Sigmoid colon (tissue), 7 donors: ENCODE measurements around the gene GGCX. TPM values are rescaled to one million over a fixed set of nuclear protein-coding genes. Genes with fewer than 3 reads are reported as not detected.
A peak's percentile ranks its signal among the peaks of the same experiment; 100 is the strongest.
"Not testable (repeated sequence)": the region's sequence is repeated elsewhere in the genome, so short reads cannot be mapped to it uniquely, and the experiment has no call there.

ENCODE experiments used
- DNase-seq: peaks from one replicate; pipeline ENCODE4 v3.0.0-alpha.2; 2019
- H3K27ac ChIP-seq, 4 donors: fragments of 200-600 bp; sonication (generic); one replicate each; pipeline ENCODE4 v1.5.1; 2016 to 2019; ENCODE audit warnings: mild to moderate bottlenecking in 1 of 4
- H3K27me3 ChIP-seq, 3 donors: fragments of 200-600 bp; sonication (generic); one replicate each; pipeline ENCODE4 v1.5.1; 2019; ENCODE audit warnings: mild to moderate bottlenecking in 1 of 3
- H3K36me3 ChIP-seq, 4 donors: fragments of 200-600 bp; sonication (generic); one replicate each; pipeline ENCODE4 v1.5.1; 2016 to 2019
- H3K4me1 ChIP-seq, 4 donors: fragments of 200-600 bp; sonication (generic); one replicate each; pipeline ENCODE4 v1.5.1; 2017 to 2019
- H3K4me3 ChIP-seq, 4 donors: fragments of 200-600 bp; sonication (generic); one replicate each; pipeline ENCODE4 v1.5.1; 2017 to 2019; ENCODE audit warnings: mild to moderate bottlenecking in 2 of 4, moderate library complexity in 1 of 4
- H3K9me3 ChIP-seq, 4 donors: fragments of 200-600 bp in 3 of 4; sonication (generic) in 3 of 4; one replicate each; pipeline versions ENCODE4 v1.5.1 to v1.6.1; 2013 to 2019
- EP300 ChIP-seq, 4 donors: sonication (generic); formaldehyde crosslinking; IDR thresholded peaks; one replicate each; pipeline ENCODE4 v1.6.1; 2017; ENCODE audit warnings: antibody characterized with exemption in 4 of 4
- POLR2A ChIP-seq, 2 donors: fragments of 450-650 bp; IDR thresholded peaks; one replicate each; pipeline ENCODE4 v1.6.1; 2016; ENCODE audit warnings: antibody characterized with exemption in 2 of 2, mild to moderate bottlenecking in 2 of 2, moderate library complexity in 2 of 2
- POLR2AphosphoS5 ChIP-seq, 4 donors: sonication (generic); formaldehyde crosslinking; IDR thresholded peaks; one replicate each; pipeline ENCODE4 v1.6.1; 2017; ENCODE audit warnings: antibody characterized with exemption in 4 of 4
- WGBS, 2 donors: extraction: QIAGEN DNeasy Blood & Tissue Kit; methylation state at CpG; one replicate each; pipeline ENCODE4 v1.1.7; 2013; 5-methylcytosine and 5-hydroxymethylcytosine counted together
- intact Hi-C: fragments of 100-400 bp; cut with DNase I; formaldehyde crosslinking; loops from one replicate; pipeline ENCODE4 v1.15.1; 2023
- polyA plus RNA-seq, 3 donors: library from polyadenylated mRNA; stranded (reverse); fragments of 200-250 nt; gene quantifications; one replicate each; pipeline ENCODE4 v1.2.3, GENCODE V29; 2013
- total RNA-seq, 4 donors: library from RNA; depleted of rRNA; stranded (reverse); fragments of >200 nt; gene quantifications; one replicate each; pipeline ENCODE4 v1.1.0, GENCODE V29; 2016
- TF ChIP-seq, protein P1 (sequence below), 4 experiments: fragments of 450-650 bp in 3 of 4; fragments of 200-600 bp in 1 of 4; IDR thresholded peaks; one replicate each; pipeline ENCODE4 v1.5.1; 2016 to 2019; ENCODE audit warnings: antibody characterized with exemption in 4 of 4, mild to moderate bottlenecking in 3 of 4, moderate library complexity in 2 of 4
- donor health status: healthy with polysubstance abuse.
- donor health status: Bipolar disorder and iron deficiency.
- donor health status: healthy.

The GGCX gene
- total and polyA plus RNA-seq, 7 donors = 3.6 to 25.3 (median 22.8) TPM

DNA sequence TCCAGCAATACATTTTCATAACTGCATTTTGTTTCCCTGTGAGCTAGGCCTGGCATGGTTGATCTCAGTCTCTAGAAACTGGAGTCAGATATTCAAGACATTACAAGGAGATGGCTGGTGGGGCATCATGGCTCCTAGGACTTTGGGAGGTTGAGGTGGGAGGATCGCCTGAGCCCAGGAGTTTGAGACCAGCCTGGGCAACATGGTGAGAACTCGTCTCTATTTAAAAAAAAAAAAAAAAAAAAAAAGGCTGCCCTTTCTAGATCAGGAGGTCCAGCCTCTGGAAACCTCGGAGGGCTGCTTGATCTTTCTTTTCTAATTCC is 15.7 kb upstream of the GGCX start:
- Histone ChIP-seq H3K9me3 (no peaks in the 10 kb centered on the region), H3K4me1 (peaks cover 0 to 6% (median 0%) of the 10 kb centered on the region in 4 donors), H3K36me3 (no peaks in the 10 kb centered on the region), H3K27ac (peak overlapping the region in 2 of 4 donors; percentile 50 to 71), H3K4me3 (no peak overlapping the region), H3K27me3 (no peaks in the 10 kb centered on the region)
- TF ChIP-seq, protein P1, sequence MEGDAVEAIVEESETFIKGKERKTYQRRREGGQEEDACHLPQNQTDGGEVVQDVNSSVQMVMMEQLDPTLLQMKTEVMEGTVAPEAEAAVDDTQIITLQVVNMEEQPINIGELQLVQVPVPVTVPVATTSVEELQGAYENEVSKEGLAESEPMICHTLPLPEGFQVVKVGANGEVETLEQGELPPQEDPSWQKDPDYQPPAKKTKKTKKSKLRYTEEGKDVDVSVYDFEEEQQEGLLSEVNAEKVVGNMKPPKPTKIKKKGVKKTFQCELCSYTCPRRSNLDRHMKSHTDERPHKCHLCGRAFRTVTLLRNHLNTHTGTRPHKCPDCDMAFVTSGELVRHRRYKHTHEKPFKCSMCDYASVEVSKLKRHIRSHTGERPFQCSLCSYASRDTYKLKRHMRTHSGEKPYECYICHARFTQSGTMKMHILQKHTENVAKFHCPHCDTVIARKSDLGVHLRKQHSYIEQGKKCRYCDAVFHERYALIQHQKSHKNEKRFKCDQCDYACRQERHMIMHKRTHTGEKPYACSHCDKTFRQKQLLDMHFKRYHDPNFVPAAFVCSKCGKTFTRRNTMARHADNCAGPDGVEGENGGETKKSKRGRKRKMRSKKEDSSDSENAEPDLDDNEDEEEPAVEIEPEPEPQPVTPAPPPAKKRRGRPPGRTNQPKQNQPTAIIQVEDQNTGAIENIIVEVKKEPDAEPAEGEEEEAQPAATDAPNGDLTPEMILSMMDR (IDR thresholded peaks at IDR 0.05) = no peak
- TF ChIP-seq POLR2AphosphoS5 (IDR thresholded peaks at IDR 0.05) (no peak), POLR2A (IDR thresholded peaks at IDR 0.05) (no peak), EP300 (IDR thresholded peaks at IDR 0.05) (no peak)
- intact Hi-C loops = no loop called here
- 18 to 46% methylated on average over 3 of the region's 3 CpGs for WGBS, 2 donors
- no peak for DNase-seq

DNA sequence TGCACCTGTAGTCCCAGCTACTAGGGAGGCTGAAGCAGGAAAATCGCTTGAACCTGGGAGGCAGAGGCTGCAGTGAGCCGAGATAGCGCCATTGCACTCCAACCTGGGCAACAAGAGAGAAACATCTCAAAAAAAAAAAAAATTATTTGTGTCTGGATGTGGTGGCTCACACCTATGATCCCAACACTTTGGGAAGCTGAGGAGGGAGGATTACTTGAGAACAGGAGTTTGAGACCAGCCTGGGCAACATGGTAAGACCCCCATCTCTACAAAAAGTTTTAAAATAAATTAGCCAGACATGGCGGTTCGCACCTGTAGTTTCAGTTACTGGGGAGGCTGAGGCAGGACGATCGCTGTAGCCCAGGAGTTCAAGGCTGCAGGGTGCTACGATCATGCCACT is 14.4 kb upstream of the GGCX start:
- TF ChIP-seq, protein P1 (IDR thresholded peaks at IDR 0.05) = no peak
- TF ChIP-seq EP300 (IDR thresholded peaks at IDR 0.05) (no peak), POLR2A (IDR thresholded peaks at IDR 0.05) (no peak)
- intact Hi-C loops = no loop called here
- no peaks in the 10 kb centered on the region for H3K9me3 ChIP-seq
- H3K27me3 ChIP-seq = no peaks in the 10 kb centered on the region
- WGBS, 2 donors = 90 to 92% methylated on average over 8 of the region's 8 CpGs
- DNase-seq = no peak
- H3K27ac ChIP-seq = no peak overlapping the region
- no peak overlapping the region for H3K4me3 ChIP-seq
- no peaks in the 10 kb centered on the region for H3K36me3 ChIP-seq
- H3K4me1 ChIP-seq = peaks cover 0 to 6% (median 0%) of the 10 kb centered on the region in 4 donors

DNA sequence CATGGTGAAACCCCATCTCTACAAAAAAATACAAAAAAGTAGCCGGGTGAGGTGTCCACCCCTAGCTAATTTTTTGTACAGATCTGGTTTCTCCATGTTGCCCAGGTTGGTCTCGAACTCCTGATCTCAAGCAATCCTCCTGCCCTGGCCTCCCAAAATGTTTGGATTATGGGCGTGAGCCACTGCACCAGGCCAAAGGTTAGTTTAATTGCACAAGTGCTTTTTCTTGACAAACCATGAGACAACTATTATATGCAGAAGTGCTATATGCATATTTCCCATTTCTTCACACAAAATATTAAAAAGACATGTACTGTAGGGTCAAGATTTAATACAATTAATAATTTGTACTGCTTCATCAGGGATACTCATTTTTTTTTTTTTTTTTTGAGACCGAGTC is 5.0 kb upstream of the GGCX start:
- TF ChIP-seq, protein P1 (IDR thresholded peaks at IDR 0.05) = no peak
- TF ChIP-seq EP300 (IDR thresholded peaks at IDR 0.05) (no peak), POLR2A (IDR thresholded peaks at IDR 0.05) (no peak), POLR2AphosphoS5 (IDR thresholded peaks at IDR 0.05) (no peak)

DNA sequence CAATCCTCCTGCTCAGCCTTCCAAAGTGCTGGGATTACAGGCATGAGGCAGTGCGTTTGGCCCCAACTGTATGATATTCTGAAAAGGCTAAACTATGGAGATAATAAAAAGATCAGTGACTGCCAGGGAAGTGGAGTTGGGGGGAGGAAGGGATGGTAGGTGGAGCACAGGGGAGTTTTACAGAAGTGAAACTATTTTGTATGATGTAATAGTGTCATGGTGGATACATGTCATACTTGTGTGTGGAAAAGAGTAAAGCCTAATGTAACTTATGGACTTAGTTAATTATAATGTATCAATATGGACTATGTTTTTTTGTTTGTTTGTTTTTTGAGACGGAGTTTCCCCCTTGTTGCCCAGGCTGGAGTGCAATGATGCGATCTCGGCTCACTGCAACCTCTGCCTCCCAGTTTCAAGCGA is 2.9 kb upstream of the GGCX start:
- Histone ChIP-seq H3K9me3 (no peaks in the 10 kb centered on the region), H3K36me3 (no peaks in the 10 kb centered on the region), H3K4me3 (no peak overlapping the region), H3K4me1 (peaks cover 0 to 23% (median 17%) of the 10 kb centered on the region in 4 donors), H3K27me3 (no peaks in the 10 kb centered on the region), H3K27ac (no peak overlapping the region)
- intact Hi-C loops = loop anchor here (5.0 kb wide), 1 partner anchor 38 kb away; the partner anchor contains the start of gene TMEM150A
- no peak for DNase-seq
- 88 to 91% methylated on average over 5 of the region's 5 CpGs for WGBS, 2 donors
- TF ChIP-seq POLR2AphosphoS5 (IDR thresholded peaks at IDR 0.05) = no peak
- no peak for TF ChIP-seq POLR2A (IDR thresholded peaks at IDR 0.05)
- no peak for TF ChIP-seq EP300 (IDR thresholded peaks at IDR 0.05)
- TF ChIP-seq, protein P1 (IDR thresholded peaks at IDR 0.05) = no peak

More for the DNA sequence above, 5.0 kb upstream of the GGCX start:
- Histone ChIP-seq H3K36me3 (no peaks in the 10 kb centered on the region), H3K9me3 (no peaks in the 10 kb centered on the region), H3K27ac (no peak overlapping the region), H3K27me3 (no peaks in the 10 kb centered on the region), H3K4me1 (peaks cover 0 to 6% (median 3%) of the 10 kb centered on the region in 4 donors), H3K4me3 (no peak overlapping the region)
- WGBS, 2 donors = 68 to 81% methylated on average over 4 of the region's 4 CpGs
- DNase-seq = no peak
- intact Hi-C loops = no loop called here

DNA sequence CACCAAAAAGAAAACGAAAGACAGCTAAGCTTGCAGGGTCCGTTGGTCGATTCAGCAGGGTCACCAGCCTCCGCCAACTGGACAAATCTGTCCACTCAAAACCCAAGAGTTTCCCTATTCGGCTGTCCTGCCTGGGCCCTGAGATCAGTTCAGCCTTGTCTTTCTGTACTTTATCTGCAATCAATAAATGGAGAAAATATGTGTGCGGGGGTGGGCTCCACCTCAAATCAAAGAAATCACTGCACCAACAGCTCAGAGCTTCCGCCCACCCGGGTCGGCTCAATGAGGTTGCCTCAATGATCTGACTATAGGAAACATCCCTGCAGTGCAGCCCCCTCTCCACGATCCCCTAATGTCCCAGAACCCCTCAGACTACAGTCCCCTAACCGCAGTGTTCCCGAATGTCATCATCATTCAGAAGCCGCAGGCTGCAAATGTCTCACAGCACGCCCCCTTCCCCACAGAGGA is 447 bp downstream of the GGCX start:
- 2 to 7% methylated on average over 14 of the region's 14 CpGs for WGBS, 2 donors
- Histone ChIP-seq H3K4me1 (peaks cover 0 to 23% (median 17%) of the 10 kb centered on the region in 4 donors), H3K27me3 (no peaks in the 10 kb centered on the region), H3K4me3 (peak overlapping the region; percentile 67 to 86 (median 78)), H3K9me3 (no peaks in the 10 kb centered on the region), H3K36me3 (peaks cover 0 to 31% (median 3%) of the 10 kb centered on the region in 4 donors), H3K27ac (peak overlapping the region; percentile 85 to 90 (median 88))
- intact Hi-C loops = loop anchor here (2.0 to 5.0 kb wide), 2 partner anchors 20 to 41 kb away; partner anchors contain the start of gene TMEM150A
- TF ChIP-seq POLR2AphosphoS5 (IDR thresholded peaks at IDR 0.05) = no peak
- no peak for TF ChIP-seq POLR2A (IDR thresholded peaks at IDR 0.05)
- TF ChIP-seq EP300 (IDR thresholded peaks at IDR 0.05) = no peak
- TF ChIP-seq, protein P1 (IDR thresholded peaks at IDR 0.05) = no peak
- no peak for DNase-seq

DNA sequence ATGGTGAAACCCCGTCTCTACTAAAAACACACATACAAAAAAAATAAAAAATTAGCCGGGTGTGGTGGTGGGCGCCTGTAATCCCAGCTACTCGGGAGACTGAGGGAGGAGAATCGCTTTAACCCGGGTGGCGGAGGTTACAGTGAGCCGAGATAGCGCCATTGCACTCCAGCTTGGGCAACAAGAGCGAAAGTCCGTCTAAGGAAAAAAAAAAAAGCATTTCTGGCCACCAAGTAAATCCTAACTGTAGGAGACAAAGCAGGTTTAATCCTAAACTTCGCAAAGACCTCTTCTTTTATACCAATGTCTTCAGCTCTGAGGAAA is 928 bp downstream of the GGCX start:
- peak overlapping the region in 3 of 4 donors; percentile 85 to 90 (median 88) for H3K27ac ChIP-seq
- peaks cover 0 to 23% (median 17%) of the 10 kb centered on the region in 4 donors for H3K4me1 ChIP-seq
- intact Hi-C loops = loop anchor here (2.0 to 5.0 kb wide), 2 partner anchors 20 to 42 kb away; partner anchors contain the start of gene TMEM150A
- peak overlapping the region in 3 of 4 donors; percentile 67 to 86 (median 79) for H3K4me3 ChIP-seq
- not testable (repeated sequence) for DNase-seq, H3K9me3 ChIP-seq, H3K27me3 ChIP-seq
- H3K36me3 ChIP-seq = peaks cover 0 to 36% (median 6%) of the 10 kb centered on the region in 4 donors
- WGBS, 2 donors = 82 to 89% methylated on average over 12 of the region's 12 CpGs
